Fibroblast of gingiva (primary cell): ENCODE results near the gene GNB1.
A peak's percentile ranks its signal among the peaks of the same experiment; 100 is the strongest.
"Not testable (repeated sequence)": the region's sequence is repeated elsewhere in the genome, so short reads cannot be mapped to it uniquely, and the experiment has no call there.

ENCODE experiments used
- DNase-seq: peaks from one replicate; pipeline ENCODE4 v3.0.0-alpha.2; 2011; ENCODE audit warnings: low read depth

GNB1 gene

DNA sequence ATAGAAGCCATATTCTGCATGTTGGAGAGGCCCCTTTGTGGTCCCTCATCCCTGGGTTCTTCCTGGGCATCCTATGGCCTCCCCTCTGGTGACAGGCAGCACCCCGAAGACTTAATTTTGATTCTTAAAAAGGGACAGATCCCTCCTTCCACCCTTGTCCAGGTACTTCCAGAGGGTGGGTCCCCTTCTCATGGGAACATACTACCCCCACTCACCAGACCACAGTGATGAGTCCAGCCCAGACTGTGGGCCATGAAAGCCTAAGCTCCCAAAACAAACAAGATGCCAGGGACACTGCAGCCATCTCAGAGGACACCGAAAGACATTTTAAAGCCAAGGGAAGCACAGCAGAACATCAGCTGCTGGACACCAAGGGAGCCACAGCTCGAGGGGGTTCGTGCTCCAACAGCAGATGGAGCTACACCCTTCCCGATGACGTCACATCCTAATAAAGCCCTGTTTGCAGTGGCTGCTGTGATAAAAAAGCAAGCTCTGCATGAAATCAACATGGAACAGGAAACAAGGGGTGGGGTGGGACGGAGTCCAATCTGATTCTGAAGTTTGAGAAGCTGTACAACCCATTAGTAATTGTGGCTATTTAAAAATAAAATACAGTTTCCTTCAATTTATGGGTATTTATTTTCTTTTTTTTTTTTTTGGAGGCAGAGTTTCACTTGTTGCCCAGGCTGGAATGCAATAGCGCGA is 32.4 kb downstream of the GNB1 start:
- peak; percentile 81 for DNase-seq

DNA sequence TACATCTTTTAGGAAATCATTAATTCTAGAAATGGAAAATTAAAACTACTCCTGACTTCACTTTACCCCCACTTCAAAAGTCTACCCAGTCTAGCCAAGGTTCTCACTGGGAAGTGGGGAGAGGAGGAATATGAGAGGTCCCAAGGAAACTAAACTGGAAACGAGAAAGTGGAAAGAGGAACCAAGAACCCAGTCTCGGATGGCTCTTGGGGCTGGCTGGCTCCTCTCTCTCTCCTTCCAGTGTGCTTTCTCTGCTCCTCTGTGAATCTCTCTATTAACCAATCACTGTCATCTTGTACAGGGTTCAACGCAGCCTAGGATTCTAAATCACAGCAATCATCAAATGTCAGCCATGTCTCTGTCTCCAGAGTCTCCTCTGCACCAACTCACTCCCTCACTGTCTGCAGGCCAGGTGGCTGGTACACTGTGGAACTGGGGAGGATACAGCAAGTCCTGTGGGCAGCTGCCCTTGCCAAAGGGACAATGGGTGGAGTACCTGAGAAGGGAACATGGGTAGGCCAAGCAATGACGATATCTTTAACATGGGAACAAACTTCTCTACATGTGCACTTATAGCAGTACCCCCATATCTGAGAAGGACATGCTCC is 33.7 kb downstream of the GNB1 start:
- no peak for DNase-seq

DNA sequence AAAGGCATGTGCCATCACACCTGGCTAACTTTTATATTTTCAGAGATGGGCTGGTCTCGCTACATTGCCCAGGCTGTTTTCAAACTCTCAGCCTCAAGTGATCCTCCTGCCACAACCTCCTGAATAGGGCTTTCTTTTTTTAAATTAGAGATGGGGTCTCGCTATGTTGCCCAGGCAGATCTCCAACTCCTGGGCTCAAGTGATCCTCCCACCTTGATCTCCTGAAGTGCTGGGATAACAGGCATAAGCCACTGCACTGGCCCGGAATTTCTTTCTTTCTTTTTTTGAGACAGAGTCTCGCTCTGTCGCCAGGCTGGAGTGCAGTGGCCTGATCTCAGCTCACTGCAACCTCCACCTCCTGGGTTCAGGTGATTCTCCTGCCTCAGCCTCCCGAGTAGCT is 34.7 kb downstream of the GNB1 start:
- DNase-seq: not testable (repeated sequence)

DNA sequence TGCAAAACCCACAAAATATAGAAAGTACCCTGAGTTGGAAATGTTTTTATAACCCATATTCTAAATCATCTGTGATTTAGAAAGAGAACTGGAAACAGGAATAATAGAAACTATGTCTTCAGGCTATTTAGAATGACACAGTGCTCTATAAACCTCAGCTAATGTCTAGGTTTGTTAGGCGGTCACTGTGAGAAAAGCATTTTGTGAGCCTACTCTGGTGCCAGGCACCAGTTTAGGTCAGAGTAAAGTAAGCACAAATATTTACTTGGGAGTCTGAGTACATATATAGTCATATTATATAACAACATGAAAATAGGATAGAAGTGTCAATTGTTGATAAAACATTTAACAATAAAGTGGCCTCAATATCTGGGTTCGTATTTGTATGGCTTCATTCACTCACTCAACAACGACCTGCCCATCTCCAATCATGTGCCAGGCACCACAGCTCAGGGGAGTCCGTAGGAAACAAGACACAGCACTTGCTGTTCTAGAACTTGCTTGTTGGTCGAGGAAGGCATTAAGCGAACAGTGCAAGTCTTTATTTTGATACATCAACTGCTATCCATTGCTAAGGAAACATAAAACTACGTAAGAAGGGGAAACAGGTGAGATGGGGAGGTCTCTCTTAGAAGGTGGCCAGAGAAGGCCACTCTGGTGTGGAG is 37.2 kb downstream of the GNB1 start:
- DNase-seq: no peak

DNA sequence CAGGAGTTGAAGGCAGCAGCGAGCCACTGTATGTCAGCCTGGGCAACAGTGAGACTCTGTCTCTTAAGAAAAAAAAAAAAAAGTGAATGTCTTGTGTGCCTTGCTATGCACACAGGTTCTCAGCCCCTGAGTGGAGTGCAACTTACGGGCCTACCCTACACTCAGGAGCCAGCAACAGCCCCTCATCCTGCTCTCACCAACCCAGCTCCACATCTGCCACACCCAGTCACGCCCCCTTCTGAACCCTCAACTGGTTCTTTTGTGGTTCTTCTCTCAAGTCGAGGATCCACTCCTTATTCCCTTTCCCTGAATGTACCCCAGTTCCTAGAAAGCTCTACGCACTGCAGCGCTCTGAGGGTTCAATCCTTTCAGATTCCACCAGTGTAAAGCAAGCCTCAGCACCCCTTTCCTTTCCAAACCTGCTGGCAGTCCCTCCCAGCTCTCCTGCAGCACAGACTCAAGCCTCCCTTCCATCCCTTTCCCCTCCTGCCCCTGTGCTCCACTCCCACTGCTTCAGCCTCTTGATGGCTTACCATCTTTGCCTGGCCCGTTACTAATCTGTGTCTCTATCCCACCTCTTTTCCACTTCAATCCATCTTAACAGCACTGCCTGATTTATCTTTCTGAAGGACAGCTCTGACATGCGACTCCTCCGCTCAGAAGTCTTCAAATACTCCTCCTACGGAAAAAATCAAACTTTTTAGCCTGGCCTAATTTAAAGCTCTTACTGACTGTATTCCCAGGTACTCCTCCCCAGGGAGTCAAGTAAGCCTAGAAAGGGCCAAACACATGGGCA is 38.1 kb downstream of the GNB1 start:
- no peak for DNase-seq

DNA sequence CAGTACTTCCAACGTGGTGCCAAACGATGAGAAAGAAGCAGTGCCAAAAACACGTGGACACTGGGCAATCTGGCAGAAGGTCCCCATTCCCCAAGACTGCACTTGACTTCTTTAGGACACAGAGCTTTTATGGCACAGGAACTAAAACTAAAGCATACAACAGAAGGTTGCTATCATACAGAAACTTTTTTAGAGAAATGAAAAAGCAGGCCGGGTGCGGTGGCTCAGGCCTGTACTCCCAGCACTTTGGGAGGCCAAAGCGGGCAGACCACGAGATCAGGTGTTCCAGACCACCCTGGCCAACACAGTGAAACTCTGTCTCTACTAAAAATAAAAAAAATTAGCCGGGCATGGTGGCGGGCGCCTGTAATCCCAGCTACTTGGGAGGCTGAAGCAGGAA is 43.0 kb downstream of the GNB1 start:
- no peak for DNase-seq

DNA sequence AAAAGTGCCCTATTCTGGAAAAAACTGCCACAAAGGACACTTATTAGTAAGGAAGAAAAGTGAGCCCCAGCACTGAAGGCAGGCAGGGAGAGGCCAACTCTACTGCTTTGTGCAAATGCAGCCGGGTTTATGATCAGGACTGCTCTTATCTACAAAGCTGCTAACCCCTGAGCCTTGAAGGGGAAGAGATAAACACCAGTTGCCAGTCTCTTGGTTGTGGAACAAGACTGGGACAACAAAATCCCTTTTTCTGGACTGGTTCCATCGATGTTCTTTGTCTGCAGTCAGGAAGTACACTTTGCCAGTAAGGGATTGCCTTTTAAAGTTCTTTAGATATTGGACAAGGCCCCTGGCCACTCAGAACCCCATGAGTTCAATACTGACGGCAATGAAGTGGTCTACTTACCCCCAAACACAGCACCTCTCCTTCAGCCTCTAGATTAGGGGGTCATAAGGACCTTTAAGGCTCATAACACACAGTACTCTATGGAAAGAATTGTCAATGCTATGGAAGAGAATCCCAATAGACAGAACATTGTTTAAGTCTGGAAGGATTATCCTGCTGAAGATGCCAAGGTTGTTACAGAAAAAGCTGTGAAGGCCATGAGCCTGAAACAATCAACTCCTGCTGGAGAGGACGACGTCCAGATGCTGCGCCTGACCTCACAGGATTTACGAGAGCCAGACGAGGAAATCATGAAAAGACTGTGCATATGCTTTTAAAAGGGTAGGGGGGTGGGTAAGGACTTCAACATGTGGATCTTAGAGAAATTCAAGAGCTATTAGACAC is 43.6 kb downstream of the GNB1 start:
- peak; percentile 11 for DNase-seq

DNA sequence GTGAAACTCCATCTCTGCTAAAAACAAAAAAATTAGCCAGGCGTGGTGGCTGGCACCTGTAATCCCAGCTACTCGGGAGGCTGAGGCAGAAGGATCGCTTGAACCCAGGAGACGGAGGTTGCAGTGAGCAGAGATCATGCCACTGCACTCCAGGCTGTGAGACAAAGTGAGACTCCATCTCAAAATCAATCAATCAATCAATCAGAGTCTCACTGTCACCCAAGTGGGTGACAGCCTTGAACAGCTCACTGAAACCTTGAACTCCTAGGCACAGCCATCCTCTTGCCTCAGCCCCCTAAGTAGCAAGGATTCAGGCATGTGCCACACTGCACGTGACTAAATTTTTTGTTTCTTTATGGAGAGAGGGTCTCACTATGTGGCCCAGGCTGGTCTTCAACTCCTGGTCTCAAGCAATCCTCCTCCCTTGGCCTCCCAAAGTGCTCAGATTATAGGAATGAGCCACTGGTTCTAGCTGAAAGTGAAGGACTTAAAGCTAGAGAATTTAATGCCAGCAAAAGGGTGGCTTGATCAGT is 44.4 kb downstream of the GNB1 start:
- no peak for DNase-seq

DNA sequence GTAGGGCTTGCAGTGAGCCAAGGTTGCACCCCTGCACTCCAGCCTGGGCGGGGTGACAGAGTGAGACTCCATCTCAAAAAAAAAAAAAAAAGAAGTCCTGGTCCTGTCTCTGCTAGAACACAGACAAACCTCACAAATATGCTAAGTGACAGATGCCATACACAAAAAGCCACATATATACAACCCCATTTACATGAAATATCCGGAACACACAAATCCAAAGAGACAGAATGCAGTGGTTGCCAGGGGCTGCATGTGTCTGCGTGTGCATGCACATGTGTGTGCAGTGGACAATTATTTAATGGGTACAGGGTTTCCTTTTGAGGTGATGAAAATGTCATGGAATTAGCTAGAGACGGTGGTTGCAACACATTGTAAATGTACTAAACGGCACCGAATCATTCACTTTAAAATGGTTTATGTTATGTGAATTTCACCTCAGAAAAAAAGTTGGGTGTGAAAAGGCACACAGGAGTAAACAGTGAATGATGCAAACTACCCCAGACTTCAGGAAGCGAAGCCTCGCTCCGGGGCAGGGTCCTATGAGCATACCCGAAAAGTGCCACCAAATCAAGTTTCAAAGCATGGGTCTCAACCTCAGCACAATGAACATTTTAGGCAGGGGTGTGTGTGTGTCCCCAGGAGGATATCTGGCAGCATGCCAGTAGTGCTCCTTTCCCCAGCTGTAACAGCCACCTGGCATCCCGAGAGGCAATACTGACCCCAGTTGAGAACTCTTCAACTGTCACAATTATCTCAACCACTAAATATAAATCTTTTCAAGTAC is 48.3 kb downstream of the GNB1 start:
- DNase-seq: no peak

DNA sequence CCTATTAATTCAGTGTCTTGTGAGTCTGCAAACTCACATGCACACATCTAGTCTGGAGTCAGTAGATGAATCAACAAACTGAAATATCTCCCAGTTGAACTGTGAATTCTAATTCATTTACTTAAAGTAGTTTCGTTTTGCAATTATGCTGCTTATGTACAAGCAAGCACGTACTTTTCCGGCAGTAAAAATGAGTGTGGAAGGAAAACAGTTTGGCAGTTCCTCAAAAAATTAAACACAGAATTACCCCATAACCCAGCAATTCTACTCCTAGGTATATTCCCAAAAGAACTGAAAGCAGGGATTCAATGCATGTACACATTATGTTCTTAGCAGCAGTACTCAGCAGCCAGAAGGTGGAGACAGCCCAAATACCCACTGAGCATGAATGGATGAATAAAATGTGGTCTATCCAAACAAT is 49.3 kb downstream of the GNB1 start:
- DNase-seq: peak; percentile 53

DNA sequence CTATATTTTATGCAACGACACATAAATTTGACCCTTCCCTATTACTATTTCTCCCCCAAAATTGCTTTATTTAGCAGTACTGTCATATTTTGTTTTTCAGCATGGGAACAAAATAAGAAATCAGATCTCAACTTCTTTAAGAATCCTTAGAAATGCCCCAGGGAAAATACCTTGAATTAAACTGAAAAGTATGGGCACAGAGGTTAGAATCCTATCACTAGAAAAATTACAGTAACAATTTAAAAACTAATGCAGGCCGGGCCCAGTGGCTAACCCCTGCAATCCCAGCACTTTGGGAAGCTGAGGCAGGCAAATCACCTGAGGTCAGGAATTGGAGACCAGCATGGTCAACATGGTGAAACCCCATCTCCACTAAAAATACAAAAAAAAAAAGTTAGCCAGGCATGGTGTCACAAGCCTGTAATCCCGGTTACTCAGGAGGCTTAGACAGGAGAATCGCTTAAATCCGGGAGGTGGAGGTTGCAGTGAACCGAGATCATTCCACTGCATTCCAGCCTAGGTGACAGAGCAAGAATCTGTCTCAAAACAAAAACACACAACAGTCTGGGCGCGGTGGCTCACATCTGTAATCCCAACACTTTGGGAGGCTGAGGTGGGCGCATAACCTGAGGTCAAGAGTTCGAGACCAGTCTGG is 51.4 kb downstream of the GNB1 start:
- no peak for DNase-seq

DNA sequence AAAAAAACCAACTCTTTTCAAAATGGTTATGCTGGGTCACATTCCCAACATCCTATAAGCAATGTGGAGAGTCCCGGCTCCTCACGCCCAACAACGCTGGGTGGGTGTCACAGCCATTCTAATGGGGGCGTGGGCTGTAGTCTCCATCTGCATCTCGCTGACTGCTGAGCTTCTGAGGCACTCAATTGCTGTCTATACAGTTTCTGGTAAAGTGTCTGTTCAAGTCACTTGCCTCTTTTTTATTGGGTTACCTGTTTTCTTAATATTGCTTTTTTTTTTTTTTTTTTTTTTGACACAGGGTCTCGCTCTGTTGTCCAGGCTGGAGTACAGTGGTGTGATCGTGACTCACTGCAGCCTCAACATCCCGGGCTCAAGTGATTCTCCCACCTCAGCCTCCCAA is 54.8 kb downstream of the GNB1 start:
- no peak for DNase-seq

DNA sequence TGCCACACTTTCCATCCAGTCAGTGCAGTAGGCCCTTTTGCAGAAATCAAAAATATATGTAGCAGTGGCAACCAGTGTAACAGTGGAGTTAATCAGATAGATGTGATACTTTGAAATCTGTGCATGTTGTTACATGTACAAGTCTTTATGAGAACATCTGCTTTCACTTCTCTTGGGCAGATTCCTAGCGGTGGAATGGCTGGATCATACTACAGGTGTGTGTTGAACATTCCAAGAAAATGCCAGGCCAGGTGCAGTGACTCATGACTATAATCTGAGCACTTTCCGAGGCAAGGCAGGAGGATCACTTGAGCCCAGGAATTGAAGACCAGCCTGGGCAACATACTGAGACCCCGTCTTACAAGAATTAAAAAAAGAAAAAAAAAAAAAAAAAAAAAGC is 55.3 kb downstream of the GNB1 start:
- no peak for DNase-seq

DNA sequence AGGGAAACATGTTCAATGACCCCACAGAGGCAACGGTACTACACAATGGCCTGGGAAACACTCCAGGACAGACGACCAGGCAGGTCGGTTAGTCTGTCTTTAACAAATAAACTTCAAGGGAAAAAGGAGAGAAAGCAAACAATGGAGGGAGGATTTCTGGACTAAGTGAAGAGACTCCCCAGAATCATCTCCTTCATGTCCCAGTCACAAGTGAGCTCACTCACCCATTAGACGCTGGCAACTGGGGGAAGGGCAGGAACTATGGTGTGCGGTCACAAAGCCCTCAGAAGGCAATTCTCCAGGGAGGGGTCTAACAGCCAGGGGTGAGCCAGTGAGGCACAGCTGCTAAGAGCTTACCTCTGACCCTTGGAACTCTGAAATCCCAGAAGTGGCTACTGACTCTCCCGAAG is 57.0 kb downstream of the GNB1 start:
- DNase-seq: no peak

DNA sequence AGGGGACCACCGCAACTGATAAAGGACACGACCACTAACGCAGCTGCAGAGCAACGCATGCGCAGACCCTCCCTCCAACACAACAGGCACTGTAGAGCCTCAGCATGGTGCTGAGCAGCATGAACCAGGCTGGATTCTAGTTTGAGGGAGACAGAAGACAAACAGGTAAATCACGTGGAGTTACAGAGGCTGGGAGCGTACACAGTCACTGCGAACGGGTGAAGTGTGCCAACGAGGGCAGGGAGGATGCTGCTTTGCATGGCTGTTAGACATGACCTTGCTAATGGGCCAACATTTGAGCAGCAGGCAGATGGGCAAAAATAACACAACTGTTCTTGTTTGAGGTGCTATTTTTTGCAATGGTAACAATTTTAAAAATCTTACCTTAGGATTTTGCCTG is 57.4 kb downstream of the GNB1 start:
- DNase-seq: no peak

DNA sequence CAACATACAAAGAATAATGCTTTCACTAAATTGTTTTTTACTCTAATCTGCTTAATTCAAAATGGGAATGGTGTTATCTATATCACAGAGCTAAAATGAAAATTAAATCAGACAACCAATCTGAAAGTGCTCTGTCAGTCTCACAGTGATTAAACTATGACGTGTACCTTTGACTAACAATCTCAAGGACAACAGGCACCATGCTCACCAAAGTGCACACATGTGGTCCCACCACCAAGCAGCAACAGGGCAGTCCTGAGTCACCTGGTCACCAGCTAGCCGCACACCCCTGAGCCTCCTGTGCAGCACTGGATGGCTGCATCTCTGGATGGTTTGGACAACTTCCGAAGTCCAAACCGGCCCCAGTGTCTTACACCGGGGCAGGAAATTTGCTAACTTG is 58.1 kb downstream of the GNB1 start:
- no peak for DNase-seq

DNA sequence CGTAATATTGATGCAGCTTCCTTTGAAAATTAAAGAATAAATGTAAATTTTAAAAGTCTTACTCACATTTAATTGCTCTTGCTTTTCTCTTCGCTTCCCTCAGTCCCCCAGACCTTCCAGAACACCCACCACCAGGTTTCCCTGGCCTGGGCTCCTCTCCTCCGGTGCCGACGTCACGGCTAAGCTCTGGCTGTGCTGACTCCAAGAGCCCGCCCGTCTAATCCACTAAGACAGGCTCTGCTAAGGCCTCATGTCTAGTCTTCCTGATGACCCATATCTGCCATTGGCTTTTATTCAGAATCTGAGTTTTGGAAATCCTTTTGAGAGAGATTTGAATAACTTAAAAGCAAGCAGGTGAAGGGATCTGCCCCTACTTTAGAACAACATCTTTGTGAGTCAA is 58.7 kb downstream of the GNB1 start:
- DNase-seq: no peak

DNA sequence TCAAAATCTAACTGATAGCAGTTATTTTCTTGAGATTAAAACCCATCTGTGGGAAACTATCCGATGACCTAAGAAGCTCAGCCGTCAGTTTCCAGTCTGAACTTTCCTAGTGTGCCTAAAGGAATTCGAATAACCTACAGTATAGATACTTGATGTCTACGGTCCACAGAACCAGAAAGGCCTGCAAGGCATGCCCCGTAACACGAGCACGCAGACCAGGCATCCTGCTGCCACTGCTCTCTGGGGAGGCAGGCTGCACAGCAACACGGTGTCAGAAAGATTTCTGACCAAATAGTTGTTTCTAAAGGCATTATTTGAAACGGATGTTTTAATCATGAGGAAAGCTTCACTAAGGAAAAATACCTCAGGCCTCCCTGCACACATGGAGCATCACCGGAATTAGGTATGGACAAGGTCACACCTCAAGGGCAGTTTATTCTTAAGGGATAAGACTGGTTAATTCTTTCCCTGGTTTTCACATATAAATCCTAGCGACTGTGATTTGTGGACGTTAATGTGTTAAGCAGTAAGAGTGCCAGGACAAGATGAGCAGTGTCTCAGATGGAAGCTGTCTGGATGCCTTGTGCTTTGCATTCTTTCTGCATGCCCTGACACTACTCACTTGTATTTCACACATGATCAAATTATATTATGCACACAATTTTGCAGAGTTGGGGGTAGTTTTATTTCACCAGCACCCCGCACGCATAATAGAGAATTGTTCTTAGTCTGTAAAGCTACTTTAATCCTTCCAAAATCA is 63.6 kb downstream of the GNB1 start:
- DNase-seq: peak; percentile 14

DNA sequence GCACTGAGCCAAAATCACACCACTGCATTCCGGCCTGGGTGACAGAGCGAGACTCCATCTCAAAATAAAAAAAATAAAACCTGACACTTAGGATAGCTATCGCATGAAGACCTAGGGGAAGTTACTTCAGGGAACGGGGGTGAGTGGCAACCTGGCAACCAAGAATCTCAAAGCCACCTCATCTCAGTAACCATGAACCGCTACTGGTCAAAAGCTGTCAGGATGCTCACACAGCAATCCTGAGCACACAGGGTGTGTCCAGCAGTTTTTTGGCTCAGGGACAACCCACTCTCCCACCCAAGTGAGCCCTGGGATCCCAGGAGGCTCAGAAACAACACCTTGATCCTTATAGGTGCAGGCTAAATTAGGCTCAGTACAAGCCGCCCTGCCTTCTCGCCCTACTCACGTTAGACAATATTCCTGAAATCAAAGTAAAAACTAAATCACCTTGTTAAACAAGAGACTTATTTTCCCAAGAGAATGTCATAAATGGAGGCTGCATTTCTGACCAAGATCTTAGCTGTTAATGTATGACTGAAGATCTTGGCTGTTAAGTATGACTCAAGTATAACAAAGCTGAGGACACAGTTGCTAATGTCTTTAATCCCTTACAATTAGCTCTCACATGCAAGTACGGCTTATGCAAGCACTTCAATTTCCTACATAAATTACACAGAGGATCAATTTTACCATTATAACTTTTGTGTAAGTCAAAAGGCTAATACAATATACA is 64.4 kb downstream of the GNB1 start:
- no peak for DNase-seq
